ENCODE data around the gene KCNN4. TPM values are rescaled to one million over a fixed set of nuclear protein-coding genes. Genes with fewer than 3 reads are reported as not detected.

KCNN4 gene
- total and polyA plus RNA-seq, 2 experiments from 2014 or later: 0.86 to 3.2 TPM

DNA sequence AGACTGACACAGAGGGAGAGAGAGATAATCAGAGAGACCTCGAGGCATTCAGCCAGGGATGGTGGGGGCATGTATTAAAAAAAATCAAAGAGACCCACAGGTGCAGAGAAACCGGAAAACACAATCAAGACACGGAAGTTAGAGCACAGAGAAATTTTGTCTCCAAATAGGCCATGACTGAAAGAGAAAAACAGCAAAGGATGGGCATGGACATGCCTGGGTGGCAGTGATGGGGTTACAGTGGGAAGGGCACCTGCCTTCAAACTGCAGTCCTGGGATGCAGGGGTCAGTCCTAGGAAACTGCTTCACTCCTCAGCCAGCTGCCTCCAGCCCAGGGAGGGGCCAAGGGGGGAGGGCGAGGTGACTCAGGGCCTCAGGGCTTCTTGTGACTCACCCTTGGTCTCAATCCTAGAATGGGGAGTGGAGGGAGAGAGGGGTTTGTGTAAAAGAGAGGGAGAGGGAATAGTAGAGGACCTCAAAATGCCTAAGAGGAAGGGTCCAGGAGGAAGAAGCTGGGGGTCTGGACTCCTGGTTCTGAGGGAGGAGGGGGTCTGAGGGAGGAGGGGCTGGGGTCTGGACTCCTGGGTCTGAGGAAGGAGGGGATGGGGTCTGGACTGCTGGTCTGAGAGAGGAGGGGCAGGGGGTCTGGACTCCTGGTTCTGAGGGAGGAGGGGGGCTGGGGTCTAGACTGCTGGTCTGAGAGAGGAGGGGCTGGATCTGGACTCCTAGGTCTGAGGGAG, 3.6 kb upstream of the KCNN4 start (continued):
- TF ChIP-seq, protein P1, sequence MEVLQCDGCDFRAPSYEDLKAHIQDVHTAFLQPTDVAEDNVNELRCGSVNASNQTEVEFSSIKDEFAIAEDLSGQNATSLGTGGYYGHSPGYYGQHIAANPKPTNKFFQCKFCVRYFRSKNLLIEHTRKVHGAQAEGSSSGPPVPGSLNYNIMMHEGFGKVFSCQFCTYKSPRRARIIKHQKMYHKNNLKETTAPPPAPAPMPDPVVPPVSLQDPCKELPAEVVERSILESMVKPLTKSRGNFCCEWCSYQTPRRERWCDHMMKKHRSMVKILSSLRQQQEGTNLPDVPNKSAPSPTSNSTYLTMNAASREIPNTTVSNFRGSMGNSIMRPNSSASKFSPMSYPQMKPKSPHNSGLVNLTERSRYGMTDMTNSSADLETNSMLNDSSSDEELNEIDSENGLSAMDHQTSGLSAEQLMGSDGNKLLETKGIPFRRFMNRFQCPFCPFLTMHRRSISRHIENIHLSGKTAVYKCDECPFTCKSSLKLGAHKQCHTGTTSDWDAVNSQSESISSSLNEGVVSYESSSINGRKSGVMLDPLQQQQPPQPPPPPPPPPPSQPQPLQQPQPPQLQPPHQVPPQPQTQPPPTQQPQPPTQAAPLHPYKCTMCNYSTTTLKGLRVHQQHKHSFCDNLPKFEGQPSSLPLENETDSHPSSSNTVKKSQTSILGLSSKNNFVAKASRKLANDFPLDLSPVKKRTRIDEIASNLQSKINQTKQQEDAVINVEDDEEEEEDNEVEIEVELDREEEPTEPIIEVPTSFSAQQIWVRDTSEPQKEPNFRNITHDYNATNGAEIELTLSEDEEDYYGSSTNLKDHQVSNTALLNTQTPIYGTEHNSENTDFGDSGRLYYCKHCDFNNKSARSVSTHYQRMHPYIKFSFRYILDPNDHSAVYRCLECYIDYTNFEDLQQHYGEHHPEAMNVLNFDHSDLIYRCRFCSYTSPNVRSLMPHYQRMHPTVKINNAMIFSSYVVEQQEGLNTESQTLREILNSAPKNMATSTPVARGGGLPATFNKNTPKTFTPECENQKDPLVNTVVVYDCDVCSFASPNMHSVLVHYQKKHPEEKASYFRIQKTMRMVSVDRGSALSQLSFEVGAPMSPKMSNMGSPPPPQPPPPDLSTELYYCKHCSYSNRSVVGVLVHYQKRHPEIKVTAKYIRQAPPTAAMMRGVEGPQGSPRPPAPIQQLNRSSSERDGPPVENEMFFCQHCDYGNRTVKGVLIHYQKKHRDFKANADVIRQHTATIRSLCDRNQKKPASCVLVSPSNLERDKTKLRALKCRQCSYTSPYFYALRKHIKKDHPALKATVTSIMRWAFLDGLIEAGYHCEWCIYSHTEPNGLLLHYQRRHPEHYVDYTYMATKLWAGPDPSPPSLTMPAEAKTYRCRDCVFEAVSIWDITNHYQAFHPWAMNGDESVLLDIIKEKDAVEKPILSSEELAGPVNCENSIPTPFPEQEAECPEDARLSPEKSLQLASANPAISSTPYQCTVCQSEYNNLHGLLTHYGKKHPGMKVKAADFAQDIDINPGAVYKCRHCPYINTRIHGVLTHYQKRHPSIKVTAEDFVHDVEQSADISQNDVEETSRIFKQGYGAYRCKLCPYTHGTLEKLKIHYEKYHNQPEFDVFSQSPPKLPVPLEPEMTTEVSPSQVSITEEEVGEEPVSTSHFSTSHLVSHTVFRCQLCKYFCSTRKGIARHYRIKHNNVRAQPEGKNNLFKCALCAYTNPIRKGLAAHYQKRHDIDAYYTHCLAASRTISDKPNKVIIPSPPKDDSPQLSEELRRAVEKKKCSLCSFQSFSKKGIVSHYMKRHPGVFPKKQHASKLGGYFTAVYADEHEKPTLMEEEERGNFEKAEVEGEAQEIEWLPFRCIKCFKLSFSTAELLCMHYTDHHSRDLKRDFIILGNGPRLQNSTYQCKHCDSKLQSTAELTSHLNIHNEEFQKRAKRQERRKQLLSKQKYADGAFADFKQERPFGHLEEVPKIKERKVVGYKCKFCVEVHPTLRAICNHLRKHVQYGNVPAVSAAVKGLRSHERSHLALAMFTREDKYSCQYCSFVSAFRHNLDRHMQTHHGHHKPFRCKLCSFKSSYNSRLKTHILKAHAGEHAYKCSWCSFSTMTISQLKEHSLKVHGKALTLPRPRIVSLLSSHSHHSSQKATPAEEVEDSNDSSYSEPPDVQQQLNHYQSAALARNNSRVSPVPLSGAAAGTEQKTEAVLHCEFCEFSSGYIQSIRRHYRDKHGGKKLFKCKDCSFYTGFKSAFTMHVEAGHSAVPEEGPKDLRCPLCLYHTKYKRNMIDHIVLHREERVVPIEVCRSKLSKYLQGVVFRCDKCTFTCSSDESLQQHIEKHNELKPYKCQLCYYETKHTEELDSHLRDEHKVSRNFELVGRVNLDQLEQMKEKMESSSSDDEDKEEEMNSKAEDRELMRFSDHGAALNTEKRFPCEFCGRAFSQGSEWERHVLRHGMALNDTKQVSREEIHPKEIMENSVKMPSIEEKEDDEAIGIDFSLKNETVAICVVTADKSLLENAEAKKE (CRISPR knock-in tag; IDR thresholded peaks at IDR 0.05): no peak
- TF ChIP-seq, protein P2, sequence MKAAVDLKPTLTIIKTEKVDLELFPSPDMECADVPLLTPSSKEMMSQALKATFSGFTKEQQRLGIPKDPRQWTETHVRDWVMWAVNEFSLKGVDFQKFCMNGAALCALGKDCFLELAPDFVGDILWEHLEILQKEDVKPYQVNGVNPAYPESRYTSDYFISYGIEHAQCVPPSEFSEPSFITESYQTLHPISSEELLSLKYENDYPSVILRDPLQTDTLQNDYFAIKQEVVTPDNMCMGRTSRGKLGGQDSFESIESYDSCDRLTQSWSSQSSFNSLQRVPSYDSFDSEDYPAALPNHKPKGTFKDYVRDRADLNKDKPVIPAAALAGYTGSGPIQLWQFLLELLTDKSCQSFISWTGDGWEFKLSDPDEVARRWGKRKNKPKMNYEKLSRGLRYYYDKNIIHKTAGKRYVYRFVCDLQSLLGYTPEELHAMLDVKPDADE (IDR thresholded peaks at IDR 0.05): no peak
- TF ChIP-seq EZH2phosphoT487 (IDR thresholded peaks at IDR 0.05; ENCODE audit: unreplicated experiment) (no peak), ZNF331 (CRISPR knock-in tag; IDR thresholded peaks at IDR 0.05; ENCODE audit: low read depth) (no peak), ZNF114 (CRISPR knock-in tag; IDR thresholded peaks at IDR 0.05) (no peak), STAT1 (IDR thresholded peaks at IDR 0.05; ENCODE audit: unreplicated experiment) (no peak)
- TF ChIP-seq, protein P3, sequence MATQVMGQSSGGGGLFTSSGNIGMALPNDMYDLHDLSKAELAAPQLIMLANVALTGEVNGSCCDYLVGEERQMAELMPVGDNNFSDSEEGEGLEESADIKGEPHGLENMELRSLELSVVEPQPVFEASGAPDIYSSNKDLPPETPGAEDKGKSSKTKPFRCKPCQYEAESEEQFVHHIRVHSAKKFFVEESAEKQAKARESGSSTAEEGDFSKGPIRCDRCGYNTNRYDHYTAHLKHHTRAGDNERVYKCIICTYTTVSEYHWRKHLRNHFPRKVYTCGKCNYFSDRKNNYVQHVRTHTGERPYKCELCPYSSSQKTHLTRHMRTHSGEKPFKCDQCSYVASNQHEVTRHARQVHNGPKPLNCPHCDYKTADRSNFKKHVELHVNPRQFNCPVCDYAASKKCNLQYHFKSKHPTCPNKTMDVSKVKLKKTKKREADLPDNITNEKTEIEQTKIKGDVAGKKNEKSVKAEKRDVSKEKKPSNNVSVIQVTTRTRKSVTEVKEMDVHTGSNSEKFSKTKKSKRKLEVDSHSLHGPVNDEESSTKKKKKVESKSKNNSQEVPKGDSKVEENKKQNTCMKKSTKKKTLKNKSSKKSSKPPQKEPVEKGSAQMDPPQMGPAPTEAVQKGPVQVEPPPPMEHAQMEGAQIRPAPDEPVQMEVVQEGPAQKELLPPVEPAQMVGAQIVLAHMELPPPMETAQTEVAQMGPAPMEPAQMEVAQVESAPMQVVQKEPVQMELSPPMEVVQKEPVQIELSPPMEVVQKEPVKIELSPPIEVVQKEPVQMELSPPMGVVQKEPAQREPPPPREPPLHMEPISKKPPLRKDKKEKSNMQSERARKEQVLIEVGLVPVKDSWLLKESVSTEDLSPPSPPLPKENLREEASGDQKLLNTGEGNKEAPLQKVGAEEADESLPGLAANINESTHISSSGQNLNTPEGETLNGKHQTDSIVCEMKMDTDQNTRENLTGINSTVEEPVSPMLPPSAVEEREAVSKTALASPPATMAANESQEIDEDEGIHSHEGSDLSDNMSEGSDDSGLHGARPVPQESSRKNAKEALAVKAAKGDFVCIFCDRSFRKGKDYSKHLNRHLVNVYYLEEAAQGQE (IDR thresholded peaks at IDR 0.05; ENCODE audit: unreplicated experiment): no peak
